Omental fat pad (tissue), 4 donors: ENCODE measurements around the gene OBSL1. TPM values are rescaled to one million over a fixed set of nuclear protein-coding genes. Genes with fewer than 3 reads are reported as not detected.
A peak's percentile ranks its signal among the peaks of the same experiment; 100 is the strongest.

Experiments
- ATAC-seq: fragments of 150-250 bp; one replicate; pipeline ENCODE4 v1.9.1; 2016; ENCODE audit warnings: mild to moderate bottlenecking, moderate library complexity; ENCODE audit not compliant: low FRiP score
- DNase-seq: peaks from one replicate; pipeline ENCODE4 v3.0.0-alpha.2; 2019; ENCODE audit warnings: low spot score
- CTCF ChIP-seq, 3 donors: fragments of 450-650 bp; IDR thresholded peaks; one replicate each; pipeline ENCODE4 v1.5.1; 2016 to 2017; ENCODE audit warnings: antibody characterized with exemption in 3 of 3, mild to moderate bottlenecking in 3 of 3, moderate library complexity in 2 of 3
- total RNA-seq, 4 donors: library from RNA; depleted of rRNA; stranded (reverse); fragments of >200 nt; gene quantifications; one replicate each; pipeline ENCODE4 v1.1.0, GENCODE V29; 2016

OBSL1 gene
- total RNA-seq, 4 donors from 2014 or later, result 68.6 to 117 (median 88.7) TPM

GRCh38 chr2:219570194-219570923 lies 980 bp downstream of the OBSL1 start:
- no peak for TF ChIP-seq CTCF (IDR thresholded peaks at IDR 0.05)
- DNase-seq (no peak), ATAC-seq (peak; percentile 58)

GRCh38 chr2:219569635-219570034 lies 1.7 kb downstream of the OBSL1 start:
- TF ChIP-seq CTCF (IDR thresholded peaks at IDR 0.05), result no peak
- DNase-seq (no peak), ATAC-seq (no peak)

GRCh38 chr2:219569041-219569440 lies 2.3 kb downstream of the OBSL1 start:
- TF ChIP-seq CTCF (IDR thresholded peaks at IDR 0.05), result no peak
- DNase-seq (no peak), ATAC-seq (no peak)

GRCh38 chr2:219567791-219568361 lies 3.5 kb downstream of the OBSL1 start:
- no peak for TF ChIP-seq CTCF (IDR thresholded peaks at IDR 0.05)
- DNase-seq (no peak), ATAC-seq (no peak)

- DNase-seq (no peak), ATAC-seq (no peak)
Measured at GRCh38 chr2:219567131-219567530, 4.2 kb downstream of the OBSL1 start.

GRCh38 chr2:219566640-219567039 lies 4.7 kb downstream of the OBSL1 start:
- no peak for DNase-seq
- no peak for ATAC-seq
- TF ChIP-seq CTCF (IDR thresholded peaks at IDR 0.05), result no peak

More at GRCh38 chr2:219567131-219567530, 4.2 kb downstream of the OBSL1 start:
- TF ChIP-seq CTCF (IDR thresholded peaks at IDR 0.05), result no peak
